ENCODE data around the gene HSD3B1.
"Not testable (repeated sequence)": the region's sequence is repeated elsewhere in the genome, so short reads cannot be mapped to it uniquely, and the experiment has no call there.

HSD3B1 gene

GRCh38 chr1:119490925-119491324 is 16.1 kb upstream of the HSD3B1 start:
- no peak for DNase-seq (ENCODE audit: low spot score)

- DNase-seq (ENCODE audit: low spot score), result no peak
These were observed 14.2 kb upstream of the HSD3B1 start for GRCh38 chr1:119492763-119493162.

GRCh38 chr1:119504831-119505230 is 2.2 kb upstream of the HSD3B1 start:
- DNase-seq (ENCODE audit: low spot score), result no peak

GRCh38 chr1:119510046-119510445 is 3.0 kb downstream of the HSD3B1 start:
- DNase-seq (ENCODE audit: low spot score), result no peak

- DNase-seq (ENCODE audit: low spot score), result no peak
These were observed 8.2 kb downstream of the HSD3B1 start for GRCh38 chr1:119515221-119515620.

GRCh38 chr1:119516247-119516646 is 9.2 kb downstream of the HSD3B1 start:
- no peak for DNase-seq (ENCODE audit: low spot score)

GRCh38 chr1:119516680-119517079 is 9.7 kb downstream of the HSD3B1 start:
- no peak for DNase-seq (ENCODE audit: low spot score)

- DNase-seq (ENCODE audit: low spot score), result not testable (repeated sequence)
These were observed 10.7 kb downstream of the HSD3B1 start for GRCh38 chr1:119517667-119518066.

- no peak for DNase-seq (ENCODE audit: low spot score)
These were observed 24.8 kb downstream of the HSD3B1 start for GRCh38 chr1:119531606-119532323.

GRCh38 chr1:119532324-119532910 is 25.4 kb downstream of the HSD3B1 start:
- DNase-seq (ENCODE audit: low spot score), result no peak

- DNase-seq (ENCODE audit: low spot score), result no peak
These were observed 28.4 kb downstream of the HSD3B1 start for GRCh38 chr1:119535381-119535780.

GRCh38 chr1:119537966-119538365 is 31.0 kb downstream of the HSD3B1 start:
- no peak for DNase-seq (ENCODE audit: low spot score)

GRCh38 chr1:119539636-119540035 is 32.6 kb downstream of the HSD3B1 start:
- DNase-seq (ENCODE audit: low spot score), result no peak

- no peak for DNase-seq (ENCODE audit: low spot score)
These were observed 34.4 kb downstream of the HSD3B1 start for GRCh38 chr1:119541389-119541788.

- DNase-seq (ENCODE audit: low spot score), result no peak
These were observed 35.5 kb downstream of the HSD3B1 start for GRCh38 chr1:119542492-119542946.

GRCh38 chr1:119544165-119544762 is 37.3 kb downstream of the HSD3B1 start:
- DNase-seq (ENCODE audit: low spot score), result no peak

GRCh38 chr1:119546641-119547040 is 39.6 kb downstream of the HSD3B1 start:
- no peak for DNase-seq (ENCODE audit: low spot score)

GRCh38 chr1:119547306-119547705 is 40.3 kb downstream of the HSD3B1 start:
- no peak for DNase-seq (ENCODE audit: low spot score)

GRCh38 chr1:119547805-119548204 is 40.8 kb downstream of the HSD3B1 start:
- DNase-seq (ENCODE audit: low spot score), result no peak

GRCh38 chr1:119549719-119550132 is 42.7 kb downstream of the HSD3B1 start:
- DNase-seq (ENCODE audit: low spot score), result no peak

- no peak for DNase-seq (ENCODE audit: low spot score)
These were observed 43.4 kb downstream of the HSD3B1 start for GRCh38 chr1:119550381-119550780.

GRCh38 chr1:119551218-119551617 is 44.2 kb downstream of the HSD3B1 start:
- DNase-seq (ENCODE audit: low spot score), result no peak

- DNase-seq (ENCODE audit: low spot score), result not testable (repeated sequence)
These were observed 45.6 kb downstream of the HSD3B1 start for GRCh38 chr1:119552656-119553055.

Data from hematopoietic multipotent progenitor cell treated with erythropoietin and hydrocortisone succinate and interleukin-3 and kit ligand, for 17 days (in vitro differentiated cells).